ENCODE measurements around the gene RAPGEF4. TPM values are rescaled to one million over a fixed set of nuclear protein-coding genes. Genes with fewer than 3 reads are reported as not detected.

Gene RAPGEF4
- total RNA-seq, 1 experiment from 2014 or later: 0.59 TPM

DNA sequence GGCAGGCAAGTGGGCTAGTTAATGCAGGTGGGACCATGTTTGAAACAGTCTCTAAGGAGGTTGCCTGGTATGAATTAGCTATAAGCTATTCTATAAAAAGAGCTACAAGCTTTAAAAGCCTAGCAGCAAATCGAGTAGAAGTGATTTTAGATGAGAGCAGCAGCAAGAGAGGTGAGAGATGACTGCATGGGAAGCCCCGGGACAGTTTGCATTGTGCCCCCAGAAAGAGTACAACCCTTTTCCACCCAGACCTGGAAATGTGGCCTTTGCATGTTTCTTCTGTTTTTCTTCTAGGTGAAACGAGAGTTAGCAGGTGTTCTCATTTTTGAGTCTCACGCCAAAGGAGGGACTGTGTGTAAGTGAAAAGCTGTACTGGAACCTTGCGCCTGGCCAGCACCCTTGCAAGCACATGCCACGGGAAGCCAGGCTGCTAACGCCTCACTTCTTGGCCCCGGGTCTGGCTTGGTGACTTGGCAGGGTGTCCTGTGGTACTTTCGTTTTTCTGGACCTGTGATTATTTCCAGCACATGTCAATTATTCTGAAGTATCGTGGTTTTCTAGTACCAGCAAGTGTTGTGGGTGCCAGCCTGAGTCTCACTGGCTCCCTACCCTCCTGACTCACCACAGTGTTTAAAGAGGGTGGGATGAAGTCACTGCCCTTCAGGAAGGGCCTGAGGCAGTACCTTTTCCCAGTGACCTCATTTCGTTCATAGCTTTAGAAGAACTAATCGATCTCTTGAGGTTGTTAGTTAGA is 249.7 kb downstream of the RAPGEF4 start (continued):
- TF ChIP-seq JUND (IDR thresholded peaks at IDR 0.05) (peak; percentile 33; the same call in 1 of the 2 replicates), CEBPB (IDR thresholded peaks at IDR 0.05; ENCODE audit: low read depth) (no peak), ZBTB33 (IDR thresholded peaks at IDR 0.05; ENCODE audit: extremely low read depth, insufficient replicate concordance, low read length) (no peak)

DNA sequence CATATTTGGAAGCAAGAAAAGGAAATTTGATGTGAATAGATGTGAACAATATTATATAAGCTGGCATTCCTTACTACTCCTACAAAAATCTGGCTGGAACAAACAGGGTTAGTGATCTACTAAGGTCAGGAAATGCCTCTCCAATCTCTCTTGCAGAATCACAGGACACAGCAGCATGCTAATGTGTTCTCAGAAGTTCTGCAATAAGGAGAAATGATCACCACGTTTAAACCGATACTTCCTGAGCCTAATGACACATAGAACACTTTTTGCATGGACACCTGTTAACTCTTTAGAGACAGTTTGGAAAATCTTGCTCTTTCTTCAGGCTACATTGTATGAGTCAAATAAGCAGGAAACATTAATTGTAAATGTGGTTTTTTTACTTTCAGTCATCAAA is 250.4 kb downstream of the RAPGEF4 start:
- no peaks in the 10 kb centered on the region for H3K36me3 ChIP-seq (ENCODE audit: control insufficient read depth in 1 of 2, insufficient read depth in 2 of 2, low read length in 2 of 2)
- DNase-seq (ENCODE audit: low read depth, low spot score): no peak
- H3K4me3 ChIP-seq (replicated peaks in 1 of 2; ENCODE audit: low read depth in 1 of 2, low read length in 2 of 2): no peak overlapping the region
- H2AFZ ChIP-seq (ENCODE audit: low read depth, low read length, poor library complexity, severe bottlenecking): no peak overlapping the region
- BruUV-seq (replicated peaks): no TSS peak
- ChIA-PET CTCF (no interaction called here), POLR2A (no interaction called here), RAD21 (ENCODE audit: low non-redundant PET in 1 of 2, low total read pairs in 2 of 2, uncharacterized antibody in 2 of 2, unreplicated experiment in 2 of 2) (no interaction called here)
- peak overlapping the region; percentile 18; the same call in 1 of the 2 replicates for H3K4me2 ChIP-seq (ENCODE audit: low read length)
- H3K9me3 ChIP-seq (ENCODE audit: control insufficient read depth in 1 of 2, insufficient read depth in 1 of 2, low read depth in 1 of 2, low read length in 2 of 2): no peaks in the 10 kb centered on the region
- H3K27me3 ChIP-seq (ENCODE audit: insufficient read depth, low read length): peaks cover 3% of the 10 kb centered on the region; the same call in 1 of the 2 replicates
- no peak for ATAC-seq
- no peaks in the 10 kb centered on the region for H3K79me2 ChIP-seq (ENCODE audit: insufficient read depth, low read length)
- intact Hi-C loops (cut with micrococcal nuclease): no loop called here
- H4K20me1 ChIP-seq (ENCODE audit: insufficient read depth): no peaks in the 10 kb centered on the region
- no peak overlapping the region for H3K27ac ChIP-seq (ENCODE audit: low read depth, low read length)
- H3K9ac ChIP-seq (ENCODE audit: low read length): no peak overlapping the region
- no peaks in the 10 kb centered on the region for H3K9me2 ChIP-seq (ENCODE audit: insufficient read depth)
- peaks cover 0 to 10% of the 10 kb centered on the region in 2 experiments; a peak in 2 of 4 replicates for H3K4me1 ChIP-seq (ENCODE audit: control insufficient read depth in 1 of 2, insufficient read depth in 2 of 2, low read length in 2 of 2)
- no peak for TF ChIP-seq YY1 (IDR thresholded peaks at IDR 0.05; ENCODE audit: extremely low read depth, insufficient replicate concordance, low read depth, low read length)
- TF ChIP-seq, protein P1, sequence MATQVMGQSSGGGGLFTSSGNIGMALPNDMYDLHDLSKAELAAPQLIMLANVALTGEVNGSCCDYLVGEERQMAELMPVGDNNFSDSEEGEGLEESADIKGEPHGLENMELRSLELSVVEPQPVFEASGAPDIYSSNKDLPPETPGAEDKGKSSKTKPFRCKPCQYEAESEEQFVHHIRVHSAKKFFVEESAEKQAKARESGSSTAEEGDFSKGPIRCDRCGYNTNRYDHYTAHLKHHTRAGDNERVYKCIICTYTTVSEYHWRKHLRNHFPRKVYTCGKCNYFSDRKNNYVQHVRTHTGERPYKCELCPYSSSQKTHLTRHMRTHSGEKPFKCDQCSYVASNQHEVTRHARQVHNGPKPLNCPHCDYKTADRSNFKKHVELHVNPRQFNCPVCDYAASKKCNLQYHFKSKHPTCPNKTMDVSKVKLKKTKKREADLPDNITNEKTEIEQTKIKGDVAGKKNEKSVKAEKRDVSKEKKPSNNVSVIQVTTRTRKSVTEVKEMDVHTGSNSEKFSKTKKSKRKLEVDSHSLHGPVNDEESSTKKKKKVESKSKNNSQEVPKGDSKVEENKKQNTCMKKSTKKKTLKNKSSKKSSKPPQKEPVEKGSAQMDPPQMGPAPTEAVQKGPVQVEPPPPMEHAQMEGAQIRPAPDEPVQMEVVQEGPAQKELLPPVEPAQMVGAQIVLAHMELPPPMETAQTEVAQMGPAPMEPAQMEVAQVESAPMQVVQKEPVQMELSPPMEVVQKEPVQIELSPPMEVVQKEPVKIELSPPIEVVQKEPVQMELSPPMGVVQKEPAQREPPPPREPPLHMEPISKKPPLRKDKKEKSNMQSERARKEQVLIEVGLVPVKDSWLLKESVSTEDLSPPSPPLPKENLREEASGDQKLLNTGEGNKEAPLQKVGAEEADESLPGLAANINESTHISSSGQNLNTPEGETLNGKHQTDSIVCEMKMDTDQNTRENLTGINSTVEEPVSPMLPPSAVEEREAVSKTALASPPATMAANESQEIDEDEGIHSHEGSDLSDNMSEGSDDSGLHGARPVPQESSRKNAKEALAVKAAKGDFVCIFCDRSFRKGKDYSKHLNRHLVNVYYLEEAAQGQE (IDR thresholded peaks at IDR 0.05; ENCODE audit: low read depth): no peak
- no peak for TF ChIP-seq FOSL1 (IDR thresholded peaks at IDR 0.05; ENCODE audit: low read depth)
- no peak for TF ChIP-seq ZFX (IDR thresholded peaks at IDR 0.05)
- TF ChIP-seq TCF7L2 (IDR thresholded peaks at IDR 0.05; ENCODE audit: borderline replicate concordance, extremely low read depth, insufficient read depth, insufficient read length): no peak
- no peak for TF ChIP-seq CBX3 (IDR thresholded peaks at IDR 0.05; ENCODE audit: low read depth)
- no peak for TF ChIP-seq MAX (IDR thresholded peaks at IDR 0.05)
- TF ChIP-seq JUND (IDR thresholded peaks at IDR 0.05): no peak
- no peak for TF ChIP-seq SP1 (IDR thresholded peaks at IDR 0.05; ENCODE audit: low read depth)
- TF ChIP-seq CEBPB (IDR thresholded peaks at IDR 0.05; ENCODE audit: low read depth): no peak
- TF ChIP-seq ZNF274 (IDR thresholded peaks at IDR 0.05; ENCODE audit: low read depth, low read length): no peak
- no peak for TF ChIP-seq EZH2 (IDR thresholded peaks at IDR 0.05)
- TF ChIP-seq, protein P2, sequence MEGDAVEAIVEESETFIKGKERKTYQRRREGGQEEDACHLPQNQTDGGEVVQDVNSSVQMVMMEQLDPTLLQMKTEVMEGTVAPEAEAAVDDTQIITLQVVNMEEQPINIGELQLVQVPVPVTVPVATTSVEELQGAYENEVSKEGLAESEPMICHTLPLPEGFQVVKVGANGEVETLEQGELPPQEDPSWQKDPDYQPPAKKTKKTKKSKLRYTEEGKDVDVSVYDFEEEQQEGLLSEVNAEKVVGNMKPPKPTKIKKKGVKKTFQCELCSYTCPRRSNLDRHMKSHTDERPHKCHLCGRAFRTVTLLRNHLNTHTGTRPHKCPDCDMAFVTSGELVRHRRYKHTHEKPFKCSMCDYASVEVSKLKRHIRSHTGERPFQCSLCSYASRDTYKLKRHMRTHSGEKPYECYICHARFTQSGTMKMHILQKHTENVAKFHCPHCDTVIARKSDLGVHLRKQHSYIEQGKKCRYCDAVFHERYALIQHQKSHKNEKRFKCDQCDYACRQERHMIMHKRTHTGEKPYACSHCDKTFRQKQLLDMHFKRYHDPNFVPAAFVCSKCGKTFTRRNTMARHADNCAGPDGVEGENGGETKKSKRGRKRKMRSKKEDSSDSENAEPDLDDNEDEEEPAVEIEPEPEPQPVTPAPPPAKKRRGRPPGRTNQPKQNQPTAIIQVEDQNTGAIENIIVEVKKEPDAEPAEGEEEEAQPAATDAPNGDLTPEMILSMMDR (IDR thresholded peaks at IDR 0.05 in 2 of 3, conservative IDR thresholded peaks at IDR 0.05 in 1 of 3; ENCODE audit: borderline replicate concordance in 1 of 3, insufficient read depth in 1 of 3, low read depth in 2 of 3, low read length in 2 of 3): no peak
- no peak for TF ChIP-seq SRF (IDR thresholded peaks at IDR 0.05; ENCODE audit: low read depth)
- no peak for TF ChIP-seq POLR2AphosphoS5 (IDR thresholded peaks at IDR 0.05; ENCODE audit: low read depth, low read length)
